HL-60 (cell line): Measurements from ENCODE around the gene CKLF.

Source experiments
- DNase-seq, 2 experiments: peaks; one replicate each; pipeline ENCODE4 v3.0.0-alpha.2; 2010 to 2020; ENCODE audit warnings: low read depth in 1 of 2, low spot score in 1 of 2
- H3K27ac ChIP-seq: fragments of 250-450 bp; sonication (Bioruptor Pico); replicated peaks from 2 replicates; pipeline ENCODE4 v1.5.1; 2020; ENCODE audit warnings: mild to moderate bottlenecking, moderate library complexity
- H3K27me3 ChIP-seq: fragments of 250-450 bp; sonication (Bioruptor Pico); 2 replicates; pipeline ENCODE4 v1.5.1; 2021; ENCODE audit warnings: mild to moderate bottlenecking, moderate library complexity; ENCODE audit not compliant: insufficient read depth, poor library complexity, severe bottlenecking
- H3K4me3 ChIP-seq: replicated peaks from 2 replicates; pipeline ENCODE4 v1.5.1; 2011; ENCODE audit warnings: mild to moderate bottlenecking, control low read depth, low read length; ENCODE audit not compliant: insufficient read depth
- CTCF ChIP-seq: IDR thresholded peaks from one replicate; pipeline ENCODE4 v1.5.1; 2011; ENCODE audit warnings: low read length, control low read depth, inconsistent platforms; ENCODE audit not compliant: insufficient read depth
- GABPA ChIP-seq: IDR thresholded peaks from 2 replicates; pipeline ENCODE4 v1.6.1; 2012; ENCODE audit warnings: low read depth
- POLR2AphosphoS5 ChIP-seq: IDR thresholded peaks from 2 replicates; pipeline ENCODE4 v1.6.1; 2012; ENCODE audit warnings: low read depth
- SPI1 ChIP-seq: IDR thresholded peaks from 2 replicates; pipeline ENCODE4 v1.6.1; 2012; ENCODE audit warnings: low read depth, mild to moderate bottlenecking, borderline replicate concordance
- TF ChIP-seq, protein P1 (sequence below): IDR thresholded peaks from 2 replicates; pipeline ENCODE4 v1.6.1; 2012; ENCODE audit warnings: low read depth; ENCODE audit not compliant: insufficient replicate concordance

Gene CKLF

DNA sequence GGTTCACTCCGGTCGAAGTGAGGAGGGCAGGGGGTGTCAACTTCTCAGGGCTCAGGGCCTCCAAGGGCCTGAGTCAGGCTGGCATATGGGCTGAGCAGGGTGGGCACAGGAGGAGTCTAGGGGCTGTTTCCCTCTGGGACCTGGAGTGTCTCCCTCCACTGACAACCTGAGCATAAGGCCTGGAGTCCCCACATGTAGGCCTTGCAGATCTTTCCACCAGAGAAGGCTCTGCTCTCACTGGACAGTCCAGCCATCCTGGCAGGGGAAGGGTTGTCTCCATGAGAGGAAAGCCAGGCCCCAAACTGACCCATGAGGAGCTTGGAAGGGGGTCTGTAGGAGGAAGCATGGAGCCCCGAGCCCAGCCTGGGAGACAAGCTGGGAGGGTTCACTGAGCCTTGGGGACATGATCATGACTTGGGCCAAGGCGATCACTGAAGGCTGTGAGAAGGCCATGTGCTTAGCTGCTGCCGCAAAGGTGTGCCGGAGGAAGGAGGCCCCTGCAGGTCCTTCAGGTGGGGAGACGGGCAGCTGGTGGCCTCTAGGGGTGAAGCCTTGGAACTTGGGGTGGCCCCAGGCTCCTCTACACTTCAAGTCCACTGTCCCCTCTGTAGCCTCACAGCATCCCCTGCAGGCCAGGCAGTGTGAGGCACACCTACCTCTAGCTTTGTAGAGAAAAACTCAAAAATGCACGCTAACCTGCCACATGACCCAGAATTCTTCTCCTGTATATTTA is 36.8 kb downstream of the CKLF start:
- peak; percentile 64 to 88 for DNase-seq
- H3K27ac ChIP-seq: peak overlapping the region; percentile 24
- TF ChIP-seq, protein P1, sequence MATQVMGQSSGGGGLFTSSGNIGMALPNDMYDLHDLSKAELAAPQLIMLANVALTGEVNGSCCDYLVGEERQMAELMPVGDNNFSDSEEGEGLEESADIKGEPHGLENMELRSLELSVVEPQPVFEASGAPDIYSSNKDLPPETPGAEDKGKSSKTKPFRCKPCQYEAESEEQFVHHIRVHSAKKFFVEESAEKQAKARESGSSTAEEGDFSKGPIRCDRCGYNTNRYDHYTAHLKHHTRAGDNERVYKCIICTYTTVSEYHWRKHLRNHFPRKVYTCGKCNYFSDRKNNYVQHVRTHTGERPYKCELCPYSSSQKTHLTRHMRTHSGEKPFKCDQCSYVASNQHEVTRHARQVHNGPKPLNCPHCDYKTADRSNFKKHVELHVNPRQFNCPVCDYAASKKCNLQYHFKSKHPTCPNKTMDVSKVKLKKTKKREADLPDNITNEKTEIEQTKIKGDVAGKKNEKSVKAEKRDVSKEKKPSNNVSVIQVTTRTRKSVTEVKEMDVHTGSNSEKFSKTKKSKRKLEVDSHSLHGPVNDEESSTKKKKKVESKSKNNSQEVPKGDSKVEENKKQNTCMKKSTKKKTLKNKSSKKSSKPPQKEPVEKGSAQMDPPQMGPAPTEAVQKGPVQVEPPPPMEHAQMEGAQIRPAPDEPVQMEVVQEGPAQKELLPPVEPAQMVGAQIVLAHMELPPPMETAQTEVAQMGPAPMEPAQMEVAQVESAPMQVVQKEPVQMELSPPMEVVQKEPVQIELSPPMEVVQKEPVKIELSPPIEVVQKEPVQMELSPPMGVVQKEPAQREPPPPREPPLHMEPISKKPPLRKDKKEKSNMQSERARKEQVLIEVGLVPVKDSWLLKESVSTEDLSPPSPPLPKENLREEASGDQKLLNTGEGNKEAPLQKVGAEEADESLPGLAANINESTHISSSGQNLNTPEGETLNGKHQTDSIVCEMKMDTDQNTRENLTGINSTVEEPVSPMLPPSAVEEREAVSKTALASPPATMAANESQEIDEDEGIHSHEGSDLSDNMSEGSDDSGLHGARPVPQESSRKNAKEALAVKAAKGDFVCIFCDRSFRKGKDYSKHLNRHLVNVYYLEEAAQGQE: no peak
- TF ChIP-seq GABPA: no peak
- TF ChIP-seq CTCF: peak; percentile 97
- TF ChIP-seq POLR2AphosphoS5: no peak
- H3K27me3 ChIP-seq: no peaks in the 10 kb centered on the region
- no peak overlapping the region for H3K4me3 ChIP-seq

GRCh38 chr16:66590322-66590721 is 37.9 kb downstream of the CKLF start:
- no peak overlapping the region for H3K4me3 ChIP-seq
- no peak overlapping the region for H3K27ac ChIP-seq
- no peak for DNase-seq
- no peaks in the 10 kb centered on the region for H3K27me3 ChIP-seq
- TF ChIP-seq, protein P1: no peak
- TF ChIP-seq GABPA (no peak), CTCF (no peak), SPI1 (no peak), POLR2AphosphoS5 (no peak)

- no peaks in the 10 kb centered on the region for H3K27me3 ChIP-seq
- no peak overlapping the region for H3K27ac ChIP-seq
- no peak for DNase-seq
- no peak for TF ChIP-seq CTCF
- no peak for TF ChIP-seq POLR2AphosphoS5
- TF ChIP-seq GABPA: no peak
- TF ChIP-seq SPI1: no peak
- TF ChIP-seq, protein P1: no peak
- H3K4me3 ChIP-seq: no peak overlapping the region
These were observed 38.6 kb downstream of the CKLF start for GRCh38 chr16:66591018-66591417.
